A673 (cell line): Measurements from ENCODE around the gene CYP11A1. TPM values are rescaled to one million over a fixed set of nuclear protein-coding genes. Genes with fewer than 3 reads are reported as not detected.
A peak's percentile ranks its signal among the peaks of the same experiment; 100 is the strongest.

Experiments used
- BruUV-seq: library from RNA; stranded (reverse); fragments of 400-500 nt; replicated peaks from 2 replicates; lab custom pipeline; 2021; lab: Mats Ljungman, UMichigan
- CTCF ChIA-PET: fragments of 300-600 bp; sonication (Branson Sonifier 250); formaldehyde crosslinking; loops from one replicate; lab custom pipeline; 2022; ENCODE audit warnings: antibody characterized with exemption; lab: Charles Lee
- POLR2A ChIA-PET: fragments of 300-600 bp; sonication (Branson Sonifier 250); formaldehyde crosslinking; loops from one replicate; lab custom pipeline; 2022; ENCODE audit warnings: antibody characterized with exemption; ENCODE audit not compliant: low non-redundant PET; lab: Charles Lee
- DNase-seq: peaks from one replicate; pipeline ENCODE4 v3.0.0-alpha.2; 2015; ENCODE audit warnings: low spot score
- H3K27ac ChIP-seq: fragments of 200-600 bp; sonication (generic); 2 replicates; pipeline ENCODE4 v1.5.1; 2016; ENCODE audit warnings: mixed run types, low read depth, mild to moderate bottlenecking, mixed read lengths, antibody characterized with exemption, low read length; ENCODE audit not compliant: poor library complexity, severe bottlenecking
- H3K27me3 ChIP-seq: fragments of 200-600 bp; sonication (generic); replicated peaks from 2 replicates; pipeline ENCODE4 v1.6.1; 2017; ENCODE audit warnings: mixed run types, low read depth, mild to moderate bottlenecking, mixed read lengths, antibody characterized with exemption, low read length; ENCODE audit not compliant: insufficient read depth, poor library complexity
- H3K36me3 ChIP-seq: fragments of 200-600 bp; sonication (generic); 2 replicates; pipeline ENCODE4 v1.6.1; 2016; ENCODE audit warnings: mixed run types, mild to moderate bottlenecking, mixed read lengths, antibody characterized with exemption, low read length; ENCODE audit not compliant: insufficient read depth, poor library complexity, severe bottlenecking
- H3K4me1 ChIP-seq: fragments of 200-600 bp; sonication (generic); 2 replicates; pipeline ENCODE4 v1.6.1; 2017; ENCODE audit warnings: mixed run types, mild to moderate bottlenecking, mixed read lengths, antibody characterized with exemption, low read length; ENCODE audit not compliant: insufficient read depth, poor library complexity, severe bottlenecking
- H3K4me3 ChIP-seq: fragments of 200-600 bp; sonication (generic); 2 replicates; pipeline ENCODE4 v1.5.1; 2016; ENCODE audit warnings: low read depth, mixed run types, mild to moderate bottlenecking, mixed read lengths, low read length; ENCODE audit not compliant: poor library complexity, severe bottlenecking
- H3K9me3 ChIP-seq: fragments of 200-600 bp; sonication (generic); 2 replicates; pipeline ENCODE4 v1.6.1; 2016; ENCODE audit warnings: mixed run types, low read depth, mild to moderate bottlenecking, mixed read lengths, antibody characterized with exemption, low read length; ENCODE audit not compliant: poor library complexity, severe bottlenecking
- CTCF ChIP-seq: fragments of 300-800, 200-600 bp; sonication (generic); conservative IDR thresholded peaks from 2 replicates; pipeline ENCODE4 v1.5.1; 2017; ENCODE audit warnings: low read depth, mild to moderate bottlenecking, antibody characterized with exemption, low read length, moderate library complexity, mixed read lengths
- EZH2 ChIP-seq: fragments of 200-600 bp; sonication (generic); IDR thresholded peaks from 2 replicates; pipeline ENCODE4 v1.6.1; 2017; ENCODE audit warnings: borderline replicate concordance, low read depth, mild to moderate bottlenecking, mixed read lengths, antibody characterized with exemption, low read length; ENCODE audit not compliant: poor library complexity, severe bottlenecking
- intact Hi-C: fragments of 100-400 bp; cut with micrococcal nuclease; formaldehyde crosslinking; loops from one replicate; pipeline ENCODE4 v1.10.0; 2022; ENCODE audit not compliant: unreplicated experiment
- total RNA-seq: library from RNA; stranded (reverse); gene quantifications from 2 replicates; pipeline ENCODE4 v1.2.3, GENCODE V29; 2021

Gene CYP11A1
- total RNA-seq, 1 experiment from 2014 or later: not detected

GRCh38 chr15:74324714-74325113 is 42.7 kb downstream of the CYP11A1 start:
- ChIA-PET POLR2A (no interaction called here), CTCF (interaction anchor here (0.6 kb wide), 2 partner anchors 199 to 349 kb away, joined by 6 to 8 read pairs; no protein-coding TSS in a partner anchor)
- TF ChIP-seq EZH2 (no peak), CTCF (no peak)
- DNase-seq: no peak
- BruUV-seq: no TSS peak
- Histone ChIP-seq H3K27ac (no peak overlapping the region), H3K27me3 (no peaks in the 10 kb centered on the region), H3K9me3 (no peaks in the 10 kb centered on the region), H3K4me1 (peaks cover 7% of the 10 kb centered on the region), H3K36me3 (no peaks in the 10 kb centered on the region), H3K4me3 (no peak overlapping the region)
- intact Hi-C loops: loop anchor here (10.0 kb wide), 1 partner anchor 950 kb away; no protein-coding TSS in a partner anchor

DNA sequence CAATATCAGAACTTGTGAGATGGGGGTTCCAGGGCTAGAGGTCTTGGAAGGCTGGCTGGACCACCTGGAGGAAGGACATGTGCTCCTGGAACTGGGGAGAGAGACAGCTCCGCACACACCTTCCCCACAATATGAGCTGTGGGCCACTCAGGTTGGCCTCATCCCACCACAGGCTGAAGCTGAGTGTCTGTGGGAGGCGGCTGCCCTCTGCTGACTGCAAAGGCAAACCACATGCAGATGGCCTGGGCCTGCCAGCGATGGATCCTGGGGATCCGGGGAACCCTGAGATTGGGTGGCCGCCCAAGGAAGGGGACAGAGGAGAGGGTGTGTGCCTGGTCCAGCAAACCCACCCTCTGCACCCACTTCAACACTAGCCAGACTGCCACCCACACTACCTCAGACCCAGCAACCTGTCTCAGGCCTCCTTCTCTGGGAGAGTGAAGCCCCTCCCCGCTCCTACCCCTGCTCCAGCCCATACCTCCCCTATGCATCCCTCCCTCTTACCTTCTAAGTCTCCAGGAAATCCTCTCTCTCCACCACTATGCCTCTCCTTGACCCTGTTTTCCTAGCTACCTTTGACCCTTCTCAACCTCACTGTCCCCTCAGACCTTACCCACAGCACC is 44.8 kb downstream of the CYP11A1 start:
- H3K4me3 ChIP-seq: no peak overlapping the region
- no TSS peak for BruUV-seq
- TF ChIP-seq EZH2 (no peak), CTCF (peak; percentile 92)
- no peaks in the 10 kb centered on the region for H3K9me3 ChIP-seq
- no peaks in the 10 kb centered on the region for H3K36me3 ChIP-seq
- peak; percentile 76 for DNase-seq
- peaks cover 27% of the 10 kb centered on the region for H3K4me1 ChIP-seq
- intact Hi-C loops: loop anchor here (1.0 to 10.0 kb wide), 4 partner anchors 195 to 952 kb away; no protein-coding TSS in a partner anchor
- no peak overlapping the region for H3K27ac ChIP-seq
- ChIA-PET CTCF (interaction anchor here (0.6 to 2.2 kb wide), 8 partner anchors 11 to 372 kb away, joined by 3 to 20 read pairs (median 6); no protein-coding TSS in a partner anchor), POLR2A (no interaction called here)
- no peaks in the 10 kb centered on the region for H3K27me3 ChIP-seq

DNA sequence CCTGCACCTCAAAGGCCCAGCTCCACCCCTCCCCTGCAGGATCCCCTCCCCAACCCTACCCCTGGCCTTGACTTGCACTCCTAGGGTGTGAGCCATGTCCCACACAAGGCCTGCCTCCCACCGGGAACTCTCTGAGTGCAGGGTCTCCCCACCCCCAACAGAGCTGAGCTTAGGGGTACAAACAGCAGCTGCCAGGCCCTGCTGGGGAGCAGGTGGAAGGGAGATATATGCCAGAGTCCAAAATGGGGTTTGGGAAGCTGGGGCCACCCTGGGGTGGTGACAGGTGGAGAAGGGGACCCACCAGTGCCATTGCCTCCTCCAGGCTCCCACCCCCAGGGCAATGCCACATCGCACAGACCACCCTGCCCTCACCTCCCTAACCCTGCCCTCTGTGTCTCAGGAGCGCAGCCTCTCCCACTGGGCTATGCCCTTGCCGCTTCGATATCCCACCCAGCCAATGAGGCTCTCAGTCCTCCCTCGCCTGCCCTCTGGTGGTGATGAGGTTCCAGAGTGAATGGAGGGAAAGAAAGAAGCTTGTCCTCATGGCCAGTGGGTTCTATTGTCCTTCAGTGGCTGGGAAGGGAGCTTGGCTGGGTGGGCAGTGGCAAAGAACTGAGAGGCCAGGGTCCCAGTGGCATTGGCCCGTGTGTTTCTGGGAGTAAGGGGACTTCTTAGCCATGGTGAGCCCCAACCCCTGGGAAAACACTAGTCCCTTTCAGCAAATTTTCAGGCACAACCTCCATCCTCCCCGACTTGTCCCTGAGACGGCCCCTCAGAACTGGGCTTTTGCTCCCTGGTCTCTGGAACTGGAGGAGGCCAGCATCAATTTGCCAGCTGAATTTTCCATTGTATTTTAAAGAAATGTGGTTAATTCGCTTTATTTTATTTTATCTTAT is 46.8 kb downstream of the CYP11A1 start:
- TF ChIP-seq CTCF: peak; percentile 70
- TF ChIP-seq EZH2: no peak
- no peak overlapping the region for H3K27ac ChIP-seq
- intact Hi-C loops: loop anchor here (10.0 kb wide), 1 partner anchor 954 kb away; no protein-coding TSS in a partner anchor
- no peaks in the 10 kb centered on the region for H3K27me3 ChIP-seq
- ChIA-PET CTCF (interaction anchor here (0.7 to 2.0 kb wide), 10 partner anchors 10 to 370 kb away, joined by 3 to 12 read pairs (median 6); no protein-coding TSS in a partner anchor), POLR2A (no interaction called here)
- no TSS peak for BruUV-seq
- DNase-seq: peak; percentile 78
- no peaks in the 10 kb centered on the region for H3K36me3 ChIP-seq
- H3K9me3 ChIP-seq: no peaks in the 10 kb centered on the region
- H3K4me3 ChIP-seq: no peak overlapping the region
- H3K4me1 ChIP-seq: peaks cover 44% of the 10 kb centered on the region
